ENCODE measurements around the gene RPS27L.
A peak's percentile ranks its signal among the peaks of the same experiment; 100 is the strongest.

RPS27L gene

DNA sequence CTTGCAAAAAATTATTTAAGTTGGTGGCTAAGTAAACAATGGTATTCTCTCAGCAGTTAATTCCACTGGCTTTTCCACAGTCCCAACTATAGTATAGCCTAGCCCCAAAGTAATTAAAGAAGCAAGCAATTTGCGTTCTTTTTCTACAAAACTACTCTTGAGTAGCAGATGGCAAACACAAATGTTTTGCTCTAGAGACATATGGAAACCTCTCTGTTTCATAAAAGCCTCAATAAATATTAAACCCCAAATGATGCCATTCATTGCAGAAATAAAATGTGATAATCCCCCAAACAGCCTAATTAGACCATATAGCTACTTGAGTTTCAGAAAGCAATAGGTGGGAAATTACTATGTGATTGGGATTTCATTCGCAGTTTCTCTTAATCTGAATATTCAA lies 23.5 kb upstream of the RPS27L start:
- no peaks in the 10 kb centered on the region for H3K36me3 ChIP-seq (ENCODE audit: control insufficient read depth, insufficient read depth, low read length)
- H3K9me3 ChIP-seq (ENCODE audit: control insufficient read depth, low read length): no peaks in the 10 kb centered on the region
- no peak overlapping the region for H3K9ac ChIP-seq (ENCODE audit: low read length)
- H3K4me1 ChIP-seq (ENCODE audit: control insufficient read depth, insufficient read depth, low read length): no peaks in the 10 kb centered on the region
- no peak overlapping the region for H3K4me3 ChIP-seq (ENCODE audit: low read length)
- no peaks in the 10 kb centered on the region for H3K27me3 ChIP-seq (ENCODE audit: control insufficient read depth, insufficient read depth, low read length)

- Histone ChIP-seq H3K9me3 (ENCODE audit: control insufficient read depth, low read length) (no peaks in the 10 kb centered on the region), H3K27me3 (ENCODE audit: control insufficient read depth, insufficient read depth, low read length) (no peaks in the 10 kb centered on the region), H3K4me1 (ENCODE audit: control insufficient read depth, insufficient read depth, low read length) (no peaks in the 10 kb centered on the region), H3K9ac (ENCODE audit: low read length) (no peak overlapping the region), H3K4me3 (ENCODE audit: low read length) (no peak overlapping the region), H3K36me3 (ENCODE audit: control insufficient read depth, insufficient read depth, low read length) (no peaks in the 10 kb centered on the region)
Observed at GRCh38 chr15:63178034-63178433, 20.8 kb upstream of the RPS27L start.

DNA sequence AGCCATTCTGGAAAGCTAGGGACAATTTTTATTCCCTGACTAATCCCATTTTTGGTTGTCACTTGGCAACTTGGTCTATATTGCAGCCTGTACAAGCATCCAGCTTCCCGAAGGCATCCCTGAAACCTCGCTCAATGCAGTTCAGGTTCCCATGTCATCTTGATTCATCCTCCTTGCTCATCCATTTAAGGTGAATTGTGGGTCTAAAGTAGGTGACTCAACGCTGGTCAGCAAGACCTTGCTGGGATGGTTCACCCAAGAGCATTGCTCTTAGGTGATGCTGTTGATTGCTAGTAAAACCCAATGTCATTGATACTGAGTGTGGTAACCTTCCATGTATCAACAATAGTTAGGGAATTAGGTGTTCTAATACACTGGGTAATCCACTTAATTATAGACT lies 19.0 kb upstream of the RPS27L start:
- no peaks in the 10 kb centered on the region for H3K27me3 ChIP-seq (ENCODE audit: control insufficient read depth, insufficient read depth, low read length)
- H3K36me3 ChIP-seq (ENCODE audit: control insufficient read depth, insufficient read depth, low read length): no peaks in the 10 kb centered on the region
- no peak overlapping the region for H3K9ac ChIP-seq (ENCODE audit: low read length)
- H3K4me3 ChIP-seq (ENCODE audit: low read length): no peak overlapping the region
- no peaks in the 10 kb centered on the region for H3K4me1 ChIP-seq (ENCODE audit: control insufficient read depth, insufficient read depth, low read length)
- H3K9me3 ChIP-seq (ENCODE audit: control insufficient read depth, low read length): no peaks in the 10 kb centered on the region

GRCh38 chr15:63172851-63173451 lies 15.7 kb upstream of the RPS27L start:
- H3K9ac ChIP-seq (ENCODE audit: low read length): no peak overlapping the region
- no peaks in the 10 kb centered on the region for H3K9me3 ChIP-seq (ENCODE audit: control insufficient read depth, low read length)
- no peaks in the 10 kb centered on the region for H3K27me3 ChIP-seq (ENCODE audit: control insufficient read depth, insufficient read depth, low read length)
- H3K4me3 ChIP-seq (ENCODE audit: low read length): no peak overlapping the region
- no peaks in the 10 kb centered on the region for H3K4me1 ChIP-seq (ENCODE audit: control insufficient read depth, insufficient read depth, low read length)
- H3K36me3 ChIP-seq (ENCODE audit: control insufficient read depth, insufficient read depth, low read length): no peaks in the 10 kb centered on the region

DNA sequence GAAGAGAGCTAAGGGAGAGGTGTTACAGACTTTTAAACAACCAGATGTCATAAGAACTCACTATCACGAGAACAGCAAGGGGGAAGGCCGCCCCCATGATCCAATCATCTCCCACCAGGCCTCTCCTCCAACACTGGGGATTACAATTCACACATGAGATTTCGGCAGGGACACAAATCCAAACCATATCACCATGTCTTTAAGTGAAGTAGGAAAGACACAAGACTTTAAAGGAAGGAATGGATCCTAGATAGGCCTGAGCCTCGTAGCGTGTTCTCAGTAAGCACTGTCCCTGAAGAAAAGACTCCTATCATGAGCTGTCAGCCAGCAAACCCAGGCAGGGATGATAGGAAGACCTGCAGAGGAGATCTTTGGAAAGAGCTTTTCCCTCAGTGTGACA lies 15.1 kb upstream of the RPS27L start:
- Histone ChIP-seq H3K4me3 (ENCODE audit: low read length) (no peak overlapping the region), H3K36me3 (ENCODE audit: control insufficient read depth, insufficient read depth, low read length) (no peaks in the 10 kb centered on the region), H3K4me1 (ENCODE audit: control insufficient read depth, insufficient read depth, low read length) (no peaks in the 10 kb centered on the region), H3K9me3 (ENCODE audit: control insufficient read depth, low read length) (no peaks in the 10 kb centered on the region), H3K27me3 (ENCODE audit: control insufficient read depth, insufficient read depth, low read length) (no peaks in the 10 kb centered on the region), H3K9ac (ENCODE audit: low read length) (no peak overlapping the region)

DNA sequence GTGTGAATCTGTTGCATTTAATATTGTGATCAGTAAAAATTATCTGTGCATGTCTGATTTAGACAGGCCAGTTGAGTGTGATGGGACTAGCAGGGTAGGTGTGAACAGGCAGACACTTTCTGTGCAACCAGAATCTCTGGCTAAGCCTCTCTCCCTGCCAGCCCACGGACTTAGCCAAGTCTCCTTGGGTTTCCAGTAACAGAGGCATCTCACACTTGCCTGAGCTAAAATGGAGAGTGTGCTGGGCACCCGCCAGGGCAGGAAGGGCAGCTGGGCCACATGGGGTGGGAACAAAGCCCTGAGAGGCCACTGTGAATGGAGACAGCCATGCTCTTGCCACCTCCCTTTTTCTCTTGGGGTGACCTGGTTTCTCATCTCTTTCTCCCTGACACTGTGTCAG lies 12.5 kb upstream of the RPS27L start:
- Histone ChIP-seq H3K36me3 (ENCODE audit: control insufficient read depth, insufficient read depth, low read length) (no peaks in the 10 kb centered on the region), H3K27me3 (ENCODE audit: control insufficient read depth, insufficient read depth, low read length) (no peaks in the 10 kb centered on the region), H3K4me3 (ENCODE audit: low read length) (no peak overlapping the region), H3K9ac (ENCODE audit: low read length) (peak overlapping the region; percentile 14), H3K9me3 (ENCODE audit: control insufficient read depth, low read length) (no peaks in the 10 kb centered on the region), H3K4me1 (ENCODE audit: control insufficient read depth, insufficient read depth, low read length) (no peaks in the 10 kb centered on the region)

GRCh38 chr15:63166219-63166618 lies 8.9 kb upstream of the RPS27L start:
- Histone ChIP-seq H3K4me3 (ENCODE audit: low read length) (no peak overlapping the region), H3K9ac (ENCODE audit: low read length) (no peak overlapping the region), H3K9me3 (ENCODE audit: control insufficient read depth, low read length) (no peaks in the 10 kb centered on the region), H3K4me1 (ENCODE audit: control insufficient read depth, insufficient read depth, low read length) (no peaks in the 10 kb centered on the region), H3K36me3 (ENCODE audit: control insufficient read depth, insufficient read depth, low read length) (no peaks in the 10 kb centered on the region), H3K27me3 (ENCODE audit: control insufficient read depth, insufficient read depth, low read length) (no peaks in the 10 kb centered on the region)

DNA sequence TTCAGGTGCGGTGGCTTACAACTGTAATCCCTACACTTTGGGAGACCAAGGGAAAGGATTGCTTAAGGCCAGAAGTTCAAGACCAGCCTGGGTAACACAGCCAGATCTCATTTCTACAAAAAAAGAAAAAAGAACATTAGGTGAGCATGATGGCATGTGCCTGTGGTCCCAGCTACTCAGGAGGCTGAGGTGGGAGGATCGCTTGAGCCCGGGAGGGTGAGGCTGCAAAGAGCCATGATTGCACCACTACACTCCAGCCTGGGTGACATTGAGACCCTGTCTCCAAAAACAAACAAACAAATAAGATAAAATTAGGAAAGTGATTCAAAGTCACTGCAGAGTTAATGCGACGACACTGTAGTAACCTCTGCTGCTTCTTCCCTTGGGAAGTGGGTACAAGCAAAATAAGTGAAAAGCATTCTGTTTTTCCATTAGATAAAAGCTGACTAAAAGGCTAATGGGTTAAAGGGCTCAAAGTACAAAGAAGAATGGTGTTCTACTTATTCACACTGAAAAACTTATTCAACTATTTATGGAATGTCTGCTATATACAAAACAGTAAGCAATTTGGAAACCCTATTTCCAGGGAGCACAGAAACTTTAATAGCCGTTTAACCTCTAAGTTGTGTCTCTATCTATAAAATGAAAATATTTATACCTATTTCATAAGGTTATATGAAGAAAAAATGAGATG lies 8.0 kb upstream of the RPS27L start:
- Histone ChIP-seq H3K4me3 (ENCODE audit: low read length) (no peak overlapping the region), H3K27me3 (ENCODE audit: control insufficient read depth, insufficient read depth, low read length) (no peaks in the 10 kb centered on the region), H3K36me3 (ENCODE audit: control insufficient read depth, insufficient read depth, low read length) (no peaks in the 10 kb centered on the region), H3K9ac (ENCODE audit: low read length) (no peak overlapping the region), H3K9me3 (ENCODE audit: control insufficient read depth, low read length) (no peaks in the 10 kb centered on the region), H3K4me1 (ENCODE audit: control insufficient read depth, insufficient read depth, low read length) (no peaks in the 10 kb centered on the region)

DNA sequence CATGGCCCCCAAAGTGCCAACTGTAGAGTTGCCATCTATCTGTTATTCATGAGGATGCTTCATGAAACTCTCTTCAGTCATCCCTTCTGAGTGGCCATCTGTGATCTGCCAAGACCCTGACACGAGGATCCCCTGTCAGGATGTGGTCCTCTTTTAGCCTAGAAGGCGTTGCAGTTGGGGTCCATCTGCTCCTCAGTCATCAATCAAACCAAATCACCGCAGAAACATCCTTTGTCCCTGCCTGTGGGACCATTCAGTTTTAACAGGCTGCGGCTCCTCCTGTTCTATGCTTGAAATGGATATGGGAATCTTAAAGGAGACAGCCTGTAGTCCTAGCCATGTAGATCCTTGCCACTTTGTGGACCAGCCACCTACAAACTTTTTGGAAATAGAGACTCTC lies 5.9 kb upstream of the RPS27L start:
- peaks cover under 1% of the 10 kb centered on the region for H3K4me1 ChIP-seq (ENCODE audit: control insufficient read depth, insufficient read depth, low read length)
- no peak overlapping the region for H3K4me3 ChIP-seq (ENCODE audit: low read length)
- no peaks in the 10 kb centered on the region for H3K9me3 ChIP-seq (ENCODE audit: control insufficient read depth, low read length)
- H3K36me3 ChIP-seq (ENCODE audit: control insufficient read depth, insufficient read depth, low read length): no peaks in the 10 kb centered on the region
- H3K9ac ChIP-seq (ENCODE audit: low read length): no peak overlapping the region
- no peaks in the 10 kb centered on the region for H3K27me3 ChIP-seq (ENCODE audit: control insufficient read depth, insufficient read depth, low read length)

GRCh38 chr15:63160638-63161037 lies 3.4 kb upstream of the RPS27L start:
- Histone ChIP-seq H3K9ac (ENCODE audit: low read length) (no peak overlapping the region), H3K27me3 (ENCODE audit: control insufficient read depth, insufficient read depth, low read length) (no peaks in the 10 kb centered on the region), H3K4me3 (ENCODE audit: low read length) (no peak overlapping the region), H3K36me3 (ENCODE audit: control insufficient read depth, insufficient read depth, low read length) (no peaks in the 10 kb centered on the region), H3K4me1 (ENCODE audit: control insufficient read depth, insufficient read depth, low read length) (peaks cover 3% of the 10 kb centered on the region), H3K9me3 (ENCODE audit: control insufficient read depth, low read length) (no peaks in the 10 kb centered on the region)

GRCh38 chr15:63157891-63158431 lies 684 bp upstream of the RPS27L start:
- H3K27me3 ChIP-seq (ENCODE audit: control insufficient read depth, insufficient read depth, low read length): no peaks in the 10 kb centered on the region

DNA sequence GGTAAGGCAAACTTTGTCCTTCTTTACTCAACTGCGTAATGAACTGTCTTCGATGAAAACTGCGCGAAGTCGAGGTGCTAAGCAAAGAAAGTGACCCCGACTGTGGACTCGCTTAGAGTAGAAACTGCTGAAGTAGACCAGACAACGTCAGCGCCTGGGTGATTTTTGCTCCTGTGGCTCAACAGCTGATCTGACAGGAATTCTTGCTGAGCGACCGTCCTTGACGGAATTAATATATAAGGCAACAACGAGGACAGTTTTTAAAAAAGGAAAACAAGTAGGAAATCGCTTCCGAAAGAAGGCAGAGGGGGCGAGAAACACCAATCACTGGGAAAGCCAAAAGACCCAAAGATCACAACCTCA lies 541 bp downstream of the RPS27L start:
- Histone ChIP-seq H3K4me1 (ENCODE audit: control insufficient read depth, insufficient read depth, low read length) (peaks cover 3% of the 10 kb centered on the region), H3K9ac (ENCODE audit: low read length) (peak overlapping the region; percentile 99), H3K27me3 (ENCODE audit: control insufficient read depth, insufficient read depth, low read length) (no peaks in the 10 kb centered on the region), H3K4me3 (ENCODE audit: low read length) (peak overlapping the region; percentile 91), H3K36me3 (ENCODE audit: control insufficient read depth, insufficient read depth, low read length) (no peaks in the 10 kb centered on the region), H3K9me3 (ENCODE audit: control insufficient read depth, low read length) (no peaks in the 10 kb centered on the region)

More at GRCh38 chr15:63157891-63158431, 684 bp upstream of the RPS27L start:
- peak overlapping the region; percentile 99 for H3K9ac ChIP-seq (ENCODE audit: low read length)
- no peaks in the 10 kb centered on the region for H3K9me3 ChIP-seq (ENCODE audit: control insufficient read depth, low read length)
- H3K36me3 ChIP-seq (ENCODE audit: control insufficient read depth, insufficient read depth, low read length): no peaks in the 10 kb centered on the region
- H3K4me1 ChIP-seq (ENCODE audit: control insufficient read depth, insufficient read depth, low read length): peaks cover 3% of the 10 kb centered on the region
- peak overlapping the region; percentile 91 for H3K4me3 ChIP-seq (ENCODE audit: low read length)

All from mucosa of stomach (tissue), 1 donor.